Activated CD8-positive, alpha-beta T cell treated with anti-CD3 and anti-CD28 coated beads for 36 hours (primary cell): ENCODE data around the gene POLN. TPM values are rescaled to one million over a fixed set of nuclear protein-coding genes. Genes with fewer than 3 reads are reported as not detected.

Experiments used
- ATAC-seq: fragments of 200-7000 bp; cut with Tn5 transposase; one replicate; pipeline ENCODE4 v1.10.0; 2021; ENCODE audit warnings: mild to moderate bottlenecking, moderate library complexity
- CTCF ChIA-PET: fragments of 350-600 bp; sonication (Branson Sonifier 250); formaldehyde crosslinking; loops from one replicate; lab custom pipeline; 2021; ENCODE audit warnings: antibody characterized with exemption; lab: Charles Lee
- POLR2A ChIA-PET: fragments of 350-600 bp; sonication (Branson Sonifier 250); formaldehyde crosslinking; loops from one replicate; lab custom pipeline; 2021; ENCODE audit warnings: antibody characterized with exemption; lab: Charles Lee
- DNase-seq: peaks from one replicate; pipeline ENCODE4 v3.0.0-alpha.2; 2020
- H3K27ac Mint-ChIP-seq: one replicate; pipeline ENCODE4 v1.8.0; 2021; ENCODE audit warnings: mild to moderate bottlenecking, mixed read lengths
- H3K27me3 Mint-ChIP-seq: one replicate; pipeline ENCODE4 v1.8.0; 2021; ENCODE audit warnings: mixed read lengths
- H3K36me3 Mint-ChIP-seq: one replicate; pipeline ENCODE4 v1.8.0; 2021; ENCODE audit warnings: low read depth, mixed read lengths
- H3K4me1 Mint-ChIP-seq: one replicate; pipeline ENCODE4 v1.8.0; 2021; ENCODE audit warnings: low read depth, mixed read lengths
- H3K4me3 Mint-ChIP-seq: one replicate; pipeline ENCODE4 v1.8.0; 2021; ENCODE audit warnings: mild to moderate bottlenecking, moderate library complexity, mixed read lengths
- H3K9me3 Mint-ChIP-seq: one replicate; pipeline ENCODE4 v1.8.0; 2021; ENCODE audit warnings: mixed read lengths
- intact Hi-C: fragments of 100-400 bp; cut with micrococcal nuclease; formaldehyde crosslinking; loops from one replicate; pipeline ENCODE4 v1.10.0; 2022
- total RNA-seq, 2 experiments: library from RNA; stranded (reverse); gene quantifications; one replicate each; pipeline ENCODE4 v1.2.3, GENCODE V29; 2021
- TF ChIP-seq, protein P1 (sequence below): fragments of 200-600 bp; IDR thresholded peaks from one replicate; pipeline ENCODE4 v1.8.0; 2022; ENCODE audit warnings: antibody characterized with exemption, mild to moderate bottlenecking

The POLN gene
- total RNA-seq, 2 experiments from 2014 or later = 2.1 to 2.9 TPM

DNA sequence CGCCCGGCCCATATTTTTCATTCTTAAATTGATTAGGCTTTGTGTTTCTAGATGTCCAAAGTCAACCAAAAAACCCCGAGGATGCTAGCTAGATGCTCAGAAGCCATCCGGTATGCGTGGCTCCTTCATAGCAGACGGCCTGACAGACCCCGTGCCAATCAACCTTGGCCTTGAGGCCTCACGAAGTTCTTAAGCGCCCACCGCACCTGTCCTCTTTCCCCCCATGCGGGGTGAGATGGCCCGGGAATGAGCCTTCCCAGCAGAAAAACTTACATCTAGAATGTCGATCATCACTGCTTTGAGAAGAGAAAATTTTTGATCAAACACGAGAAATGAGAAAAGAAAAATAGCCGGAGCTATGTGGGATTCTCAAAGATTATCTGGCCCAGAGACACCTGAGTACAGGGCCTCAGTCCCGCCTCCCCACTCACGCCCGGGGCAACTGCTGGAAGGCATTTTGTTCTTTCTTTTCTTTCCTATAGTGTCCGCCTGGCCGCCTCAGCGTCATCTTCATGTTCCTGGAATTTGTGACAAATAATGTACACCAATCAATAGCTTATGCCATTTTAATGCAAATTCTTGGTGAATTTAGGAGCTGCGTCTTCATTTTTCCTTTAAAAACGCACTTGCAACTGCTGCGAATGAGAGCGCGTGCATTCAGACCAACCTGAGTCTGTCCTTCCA, 184.4 kb downstream of the POLN start:
- CTCF ChIA-PET = interaction anchor here (1.3 kb wide), 1 partner anchor 162 kb away, joined by 3 read pairs; no protein-coding TSS in a partner anchor
- Mint-ChIP-seq H3K4me1 (no peaks in the 10 kb centered on the region), H3K27ac (no peak overlapping the region), H3K36me3 (no peaks in the 10 kb centered on the region), H3K9me3 (no peaks in the 10 kb centered on the region), H3K27me3 (peaks cover 26% of the 10 kb centered on the region), H3K4me3 (peak overlapping the region; percentile 52)
- no peak for ATAC-seq
- POLR2A ChIA-PET = no interaction called here
- intact Hi-C loops = no loop called here
- DNase-seq = no peak
- TF ChIP-seq, protein P1, sequence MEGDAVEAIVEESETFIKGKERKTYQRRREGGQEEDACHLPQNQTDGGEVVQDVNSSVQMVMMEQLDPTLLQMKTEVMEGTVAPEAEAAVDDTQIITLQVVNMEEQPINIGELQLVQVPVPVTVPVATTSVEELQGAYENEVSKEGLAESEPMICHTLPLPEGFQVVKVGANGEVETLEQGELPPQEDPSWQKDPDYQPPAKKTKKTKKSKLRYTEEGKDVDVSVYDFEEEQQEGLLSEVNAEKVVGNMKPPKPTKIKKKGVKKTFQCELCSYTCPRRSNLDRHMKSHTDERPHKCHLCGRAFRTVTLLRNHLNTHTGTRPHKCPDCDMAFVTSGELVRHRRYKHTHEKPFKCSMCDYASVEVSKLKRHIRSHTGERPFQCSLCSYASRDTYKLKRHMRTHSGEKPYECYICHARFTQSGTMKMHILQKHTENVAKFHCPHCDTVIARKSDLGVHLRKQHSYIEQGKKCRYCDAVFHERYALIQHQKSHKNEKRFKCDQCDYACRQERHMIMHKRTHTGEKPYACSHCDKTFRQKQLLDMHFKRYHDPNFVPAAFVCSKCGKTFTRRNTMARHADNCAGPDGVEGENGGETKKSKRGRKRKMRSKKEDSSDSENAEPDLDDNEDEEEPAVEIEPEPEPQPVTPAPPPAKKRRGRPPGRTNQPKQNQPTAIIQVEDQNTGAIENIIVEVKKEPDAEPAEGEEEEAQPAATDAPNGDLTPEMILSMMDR = no peak

DNA sequence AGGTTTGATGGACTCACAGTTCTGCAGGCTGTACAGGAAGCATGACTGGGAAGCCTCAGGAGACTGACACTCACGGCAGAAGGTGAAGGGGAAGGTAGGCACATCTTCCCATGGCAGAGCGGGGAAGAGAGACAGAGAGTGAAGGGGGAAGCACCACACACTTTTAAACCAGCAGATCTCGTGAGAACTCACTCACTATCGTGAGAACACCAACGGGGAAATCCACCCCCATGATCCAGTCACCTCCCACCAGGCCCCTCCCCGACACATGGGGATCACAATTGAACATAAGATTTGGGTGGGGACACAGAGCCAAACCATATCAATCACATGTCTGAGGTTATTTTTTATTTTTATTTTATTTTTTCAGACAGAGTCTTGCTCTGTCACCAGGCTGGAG, 187.7 kb downstream of the POLN start:
- TF ChIP-seq, protein P1 = no peak
- CTCF ChIA-PET = no interaction called here
- H3K4me3 Mint-ChIP-seq = no peak overlapping the region
- H3K27ac Mint-ChIP-seq = no peak overlapping the region
- no peaks in the 10 kb centered on the region for H3K9me3 Mint-ChIP-seq
- ATAC-seq = no peak
- DNase-seq = no peak
- H3K27me3 Mint-ChIP-seq = peaks cover 36% of the 10 kb centered on the region
- no peaks in the 10 kb centered on the region for H3K36me3 Mint-ChIP-seq
- intact Hi-C loops = no loop called here
- no peaks in the 10 kb centered on the region for H3K4me1 Mint-ChIP-seq
- POLR2A ChIA-PET = no interaction called here

GRCh38 chr4:2051086-2051485, 190.8 kb downstream of the POLN start:
- no peaks in the 10 kb centered on the region for H3K9me3 Mint-ChIP-seq
- H3K36me3 Mint-ChIP-seq = no peaks in the 10 kb centered on the region
- H3K27ac Mint-ChIP-seq = no peak overlapping the region
- peaks cover 24% of the 10 kb centered on the region for H3K27me3 Mint-ChIP-seq
- ATAC-seq (no peak), DNase-seq (no peak)
- H3K4me1 Mint-ChIP-seq = no peaks in the 10 kb centered on the region
- ChIA-PET CTCF (no interaction called here), POLR2A (no interaction called here)
- H3K4me3 Mint-ChIP-seq = no peak overlapping the region
- intact Hi-C loops = no loop called here
- TF ChIP-seq, protein P1 = no peak

GRCh38 chr4:2049811-2050210, 192.1 kb downstream of the POLN start:
- ChIA-PET POLR2A (no interaction called here), CTCF (interaction anchor here (0.8 kb wide), 1 partner anchor 170 kb away, joined by 3 read pairs; no protein-coding TSS in a partner anchor)
- no peak overlapping the region for H3K4me3 Mint-ChIP-seq
- H3K4me1 Mint-ChIP-seq = no peaks in the 10 kb centered on the region
- H3K36me3 Mint-ChIP-seq = no peaks in the 10 kb centered on the region
- H3K27me3 Mint-ChIP-seq = peaks cover 26% of the 10 kb centered on the region
- no peak for ATAC-seq
- DNase-seq = no peak
- H3K9me3 Mint-ChIP-seq = no peaks in the 10 kb centered on the region
- intact Hi-C loops = no loop called here
- TF ChIP-seq, protein P1 = no peak
- no peak overlapping the region for H3K27ac Mint-ChIP-seq

DNA sequence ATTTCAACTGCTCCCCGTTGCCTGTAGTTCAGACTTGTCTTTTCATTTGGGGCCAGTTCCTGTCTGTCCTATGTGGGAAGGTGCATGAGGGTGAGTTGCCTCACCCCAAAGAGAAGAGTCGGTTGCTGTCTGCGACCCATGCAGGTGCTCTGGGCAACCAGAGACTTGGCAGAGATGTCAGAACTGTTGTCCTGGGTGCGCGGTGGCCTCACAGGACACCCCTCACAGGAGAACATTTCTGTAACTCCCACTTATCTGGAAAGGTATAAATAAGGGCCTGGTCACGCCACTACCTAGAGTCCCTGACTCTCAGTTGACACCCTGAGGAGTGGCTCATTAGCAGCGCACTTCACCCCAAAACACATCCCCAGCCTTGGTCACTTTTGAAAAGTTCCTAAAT, 192.5 kb downstream of the POLN start:
- Mint-ChIP-seq H3K4me3 (no peak overlapping the region), H3K27me3 (peaks cover 26% of the 10 kb centered on the region), H3K36me3 (no peaks in the 10 kb centered on the region), H3K4me1 (no peaks in the 10 kb centered on the region), H3K9me3 (no peaks in the 10 kb centered on the region), H3K27ac (no peak overlapping the region)
- TF ChIP-seq, protein P1 = no peak
- ATAC-seq (no peak), DNase-seq (no peak)
- intact Hi-C loops = no loop called here
- ChIA-PET CTCF (interaction anchor here (2.0 kb wide), 1 partner anchor 171 kb away, joined by 5 read pairs; no protein-coding TSS in a partner anchor), POLR2A (no interaction called here)
